ENCODE results near the gene IGFBP1.
"Not testable (repeated sequence)": the region's sequence is repeated elsewhere in the genome, so short reads cannot be mapped to it uniquely, and the experiment has no call there.

GRCh38 chr7:45940237-45940781 is 52.0 kb downstream of the IGFBP1 start:
- not testable (repeated sequence) for TF ChIP-seq CTCF, POLR2AphosphoS5, POLR2A (IDR thresholded peaks at IDR 0.05)
